CD4-positive, alpha-beta T cell treated with Interleukin-17A for 4 hours (primary cell): ENCODE measurements around the gene KCNF1.

Experiments used
- DNase-seq: peaks from one replicate; pipeline ENCODE4 v3.0.0-alpha.2; 2020; ENCODE audit warnings: mixed read lengths

KCNF1 gene

GRCh38 chr2:10923965-10924364 is 12.2 kb downstream of the KCNF1 start:
- DNase-seq: no peak

GRCh38 chr2:10924441-10924840 is 12.7 kb downstream of the KCNF1 start:
- no peak for DNase-seq

- DNase-seq: no peak
Measured at GRCh38 chr2:10924859-10925258, 13.1 kb downstream of the KCNF1 start.

GRCh38 chr2:10926191-10926820 is 14.6 kb downstream of the KCNF1 start:
- DNase-seq: no peak

- no peak for DNase-seq
Measured at GRCh38 chr2:10930721-10931516, 19.2 kb downstream of the KCNF1 start.

- no peak for DNase-seq
Measured at GRCh38 chr2:10931710-10932255, 20.0 kb downstream of the KCNF1 start.

GRCh38 chr2:10932345-10933151 is 20.8 kb downstream of the KCNF1 start:
- DNase-seq: no peak

GRCh38 chr2:10933700-10934225 is 22.0 kb downstream of the KCNF1 start:
- no peak for DNase-seq

GRCh38 chr2:10934308-10934978 is 22.7 kb downstream of the KCNF1 start:
- no peak for DNase-seq

GRCh38 chr2:10934979-10935350 is 23.2 kb downstream of the KCNF1 start:
- DNase-seq: no peak

- no peak for DNase-seq
Measured at GRCh38 chr2:10935366-10935918, 23.7 kb downstream of the KCNF1 start.

GRCh38 chr2:10935953-10936942 is 24.5 kb downstream of the KCNF1 start:
- no peak for DNase-seq

GRCh38 chr2:10939058-10939457 is 27.3 kb downstream of the KCNF1 start:
- DNase-seq: no peak

GRCh38 chr2:10940596-10940995 is 28.9 kb downstream of the KCNF1 start:
- DNase-seq: no peak

GRCh38 chr2:10941383-10941782 is 29.6 kb downstream of the KCNF1 start:
- no peak for DNase-seq

- no peak for DNase-seq
Measured at GRCh38 chr2:10944799-10945198, 33.1 kb downstream of the KCNF1 start.

GRCh38 chr2:10946394-10946793 is 34.7 kb downstream of the KCNF1 start:
- DNase-seq: no peak

GRCh38 chr2:10947005-10947440 is 35.3 kb downstream of the KCNF1 start:
- DNase-seq: no peak

- DNase-seq: no peak
Measured at GRCh38 chr2:10947446-10948187, 35.9 kb downstream of the KCNF1 start.

GRCh38 chr2:10948188-10948564 is 36.4 kb downstream of the KCNF1 start:
- DNase-seq: no peak
